Inferior parietal cortex (tissue), 1 donor: ENCODE data around the gene ITGA2B.
A peak's percentile ranks its signal among the peaks of the same experiment; 100 is the strongest.
"Not testable (repeated sequence)": the region's sequence is repeated elsewhere in the genome, so short reads cannot be mapped to it uniquely, and the experiment has no call there.

Experiments
- DNase-seq: peaks from one replicate; pipeline ENCODE4 v3.0.0-alpha.2; 2016; ENCODE audit errors: extremely low spot score

The ITGA2B gene

DNA sequence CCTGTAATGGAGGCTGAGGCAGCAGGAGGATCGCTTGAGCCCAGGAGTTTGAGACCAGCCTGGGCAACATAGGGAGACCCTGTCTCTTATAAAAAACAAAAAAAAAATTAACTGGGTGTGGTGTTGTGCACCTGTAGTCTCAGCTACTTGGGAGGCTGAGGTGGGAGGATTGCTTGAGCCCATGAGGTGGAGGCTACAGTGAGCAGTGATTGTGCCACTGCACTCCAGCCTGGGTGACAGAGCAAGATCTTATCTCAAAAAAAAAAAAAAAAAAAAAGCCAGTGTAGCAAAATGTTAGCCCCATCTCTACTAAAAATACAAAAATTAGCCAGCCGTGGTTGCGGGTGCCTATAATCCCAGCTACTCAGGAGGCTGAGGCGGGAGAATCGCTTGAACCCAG lies 59.2 kb downstream of the ITGA2B start:
- DNase-seq = not testable (repeated sequence)

DNA sequence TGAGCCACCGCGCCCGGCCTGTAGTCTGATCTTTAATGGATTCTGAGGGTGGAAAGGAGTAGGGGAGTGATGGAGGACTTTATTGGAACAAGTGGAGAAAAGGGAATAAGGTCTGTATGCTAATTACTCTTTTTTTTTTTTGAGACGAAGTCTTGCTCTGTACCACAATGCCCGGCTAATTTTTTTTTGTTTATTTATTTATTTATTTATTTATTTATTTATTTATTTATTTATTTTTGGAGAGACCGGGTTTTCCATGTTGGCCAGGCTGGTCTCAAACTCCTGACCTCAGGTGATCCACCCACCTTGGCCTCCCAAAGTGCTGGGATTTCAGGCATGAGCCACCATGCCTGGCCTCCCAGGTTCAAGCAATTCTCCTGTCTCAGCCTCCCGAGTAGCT lies 59.9 kb downstream of the ITGA2B start:
- DNase-seq = not testable (repeated sequence)

DNA sequence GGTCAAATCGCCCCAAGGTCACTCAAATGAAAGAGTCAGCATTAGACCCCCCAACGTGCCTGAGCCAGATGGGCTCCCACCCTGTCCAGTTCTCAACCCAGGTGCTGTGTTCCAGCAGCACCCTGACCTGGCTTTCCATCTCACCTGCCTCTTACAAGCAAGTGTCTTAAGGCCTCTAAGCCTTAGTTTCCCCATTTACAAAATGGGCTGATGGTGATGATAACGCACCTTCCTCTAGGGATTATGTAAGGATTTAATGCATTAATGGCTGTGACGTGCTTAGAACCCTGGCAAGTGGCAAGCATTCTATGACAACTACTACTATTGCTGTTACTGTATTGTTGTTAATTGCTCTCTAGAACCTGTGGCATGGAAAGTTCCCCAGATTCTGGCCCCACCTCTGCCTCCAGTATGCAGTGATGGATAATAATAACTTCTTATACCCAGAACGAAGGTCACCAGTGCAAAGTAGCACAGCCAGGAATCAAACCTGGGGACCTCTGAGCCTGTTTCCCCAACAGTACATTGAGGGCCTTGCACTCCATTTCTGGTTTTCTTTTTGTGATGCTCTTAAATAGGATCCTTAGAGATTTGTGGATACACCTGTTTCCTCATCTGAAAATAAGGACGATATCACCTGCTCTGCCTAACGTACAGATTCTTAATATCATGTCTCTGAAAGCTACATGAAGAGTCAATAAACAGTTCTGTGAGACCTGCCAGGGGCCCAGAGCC lies 61.6 kb downstream of the ITGA2B start:
- no peak for DNase-seq

DNA sequence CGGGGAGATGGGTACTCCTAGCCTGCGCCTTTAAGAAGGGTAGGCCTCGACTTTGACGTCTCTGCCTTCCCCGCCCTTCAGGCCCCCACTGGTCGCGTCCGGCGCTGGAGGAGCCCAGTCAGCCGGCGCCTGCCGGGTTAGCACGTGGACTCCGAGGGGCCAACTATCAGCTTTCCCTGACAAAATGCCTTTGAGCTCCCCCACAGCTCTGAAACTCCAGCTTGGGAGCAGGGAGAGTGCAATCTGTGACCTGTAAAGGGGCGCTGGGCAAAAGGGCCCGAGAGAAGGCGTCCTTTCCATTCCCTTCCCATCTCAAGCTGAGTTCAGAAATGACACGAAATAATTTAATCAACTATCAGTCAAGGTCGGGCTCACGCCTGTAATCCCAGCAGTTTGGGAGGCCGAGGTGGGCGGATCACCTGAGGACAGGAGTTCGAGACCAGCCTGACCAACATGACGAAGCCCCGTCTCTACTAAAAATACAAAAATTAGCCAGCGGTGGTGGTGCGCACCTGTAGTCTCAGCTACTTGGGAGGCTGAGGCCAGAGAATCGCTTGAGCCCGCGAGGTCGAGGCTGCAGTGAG lies 62.5 kb downstream of the ITGA2B start:
- DNase-seq = peak; percentile 99

DNA sequence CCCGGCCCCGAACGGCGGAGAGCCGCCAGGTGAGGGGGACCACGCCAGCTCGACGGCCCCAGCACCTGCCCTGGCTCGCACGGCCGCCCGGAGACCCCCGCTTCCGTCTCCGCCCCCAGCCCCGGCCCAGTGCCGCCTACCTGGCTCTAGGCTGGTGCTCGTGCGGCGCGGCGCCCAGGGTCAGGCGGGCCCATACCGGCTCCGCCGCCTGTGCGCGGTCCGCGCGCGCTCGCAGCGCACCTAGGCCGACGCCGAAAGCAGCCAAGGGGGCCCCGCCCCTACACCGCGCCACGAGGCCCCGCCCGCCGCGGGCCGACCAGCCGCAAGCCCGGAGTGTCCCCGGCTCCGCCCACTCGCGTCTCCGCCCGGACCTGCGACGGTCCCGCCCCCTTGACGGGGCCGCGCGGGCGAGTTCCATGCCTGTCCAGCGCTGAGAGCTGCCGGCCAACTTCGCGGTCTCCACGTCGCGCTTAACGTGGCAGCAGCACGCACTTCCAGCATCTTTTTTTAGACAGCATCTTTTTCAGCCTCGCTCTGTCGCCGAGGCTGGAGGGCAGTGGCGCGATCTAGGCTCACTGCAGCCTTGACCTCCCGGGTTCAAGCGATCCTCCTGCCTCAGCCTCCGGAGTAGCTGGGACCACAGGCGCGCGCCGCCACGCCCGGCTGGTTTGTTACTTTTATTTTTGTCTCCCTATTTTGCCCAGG lies 64.7 kb downstream of the ITGA2B start, which contains the start of gene SLC25A39:
Gene SLC25A39, minus strand, starts transcription at position 253 of the 705 bp plus-strand sequence. CDS start 1,261 bp downstream, outside the sequence.
- DNase-seq = peak; percentile 91

DNA sequence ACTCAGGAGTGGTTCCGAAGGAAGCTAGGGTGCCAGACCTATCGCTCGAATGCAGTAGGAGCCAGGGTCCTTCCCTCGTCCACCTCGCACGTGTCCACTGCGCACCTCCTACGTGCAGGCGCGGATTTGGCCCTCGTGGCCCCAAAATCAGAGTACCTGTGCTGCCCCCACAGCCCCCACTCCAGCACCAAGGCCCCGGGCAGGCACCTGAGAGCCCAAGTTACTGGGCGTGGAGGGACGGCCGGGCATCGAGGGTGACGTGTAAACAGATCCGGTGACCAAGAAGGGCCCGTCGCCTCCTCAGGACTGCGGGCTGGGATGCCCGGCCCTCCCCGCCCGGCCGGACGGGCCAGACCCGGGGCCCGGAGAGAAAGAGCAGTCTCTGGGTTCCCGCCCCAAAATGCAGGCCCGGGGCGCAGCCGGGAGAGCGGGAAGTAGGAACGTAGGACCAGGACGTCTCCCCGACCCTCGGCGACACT lies 65.3 kb downstream of the ITGA2B start:
- no peak for DNase-seq

DNA sequence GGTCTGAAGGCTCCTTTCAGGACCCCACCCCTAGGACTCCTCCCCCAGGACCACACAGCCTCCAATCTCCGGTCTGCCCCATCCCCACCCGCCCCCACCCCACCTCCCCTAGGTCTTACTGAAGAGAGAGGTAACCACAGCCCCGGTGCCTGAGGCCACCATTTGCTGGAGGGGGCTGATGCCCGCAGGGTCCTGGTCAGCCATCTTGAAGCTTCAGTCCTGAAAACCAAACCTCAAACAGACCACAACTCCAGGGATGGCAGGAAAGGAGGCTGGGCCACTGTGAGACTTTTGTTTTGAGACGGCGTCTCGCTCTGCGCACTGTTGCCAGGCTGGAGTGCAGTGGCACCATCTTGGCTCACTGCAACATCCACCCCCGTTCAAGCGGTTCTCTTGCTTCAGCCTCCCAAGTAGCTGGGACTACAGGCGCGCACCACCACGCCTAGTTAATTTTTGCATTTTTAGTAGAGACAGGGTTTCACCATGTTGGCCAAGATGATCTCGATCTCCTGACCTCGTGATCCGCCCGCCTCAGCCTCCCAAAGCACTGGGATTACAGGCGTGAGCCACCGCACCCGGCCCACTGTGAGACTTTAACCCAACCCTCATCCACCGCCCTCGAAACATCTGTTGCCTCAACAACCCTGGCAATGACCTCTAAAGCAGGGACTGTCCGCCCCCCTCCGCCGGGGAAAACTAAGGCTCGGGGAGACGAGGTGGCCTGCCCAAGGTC lies 65.9 kb downstream of the ITGA2B start:
- no peak for DNase-seq

DNA sequence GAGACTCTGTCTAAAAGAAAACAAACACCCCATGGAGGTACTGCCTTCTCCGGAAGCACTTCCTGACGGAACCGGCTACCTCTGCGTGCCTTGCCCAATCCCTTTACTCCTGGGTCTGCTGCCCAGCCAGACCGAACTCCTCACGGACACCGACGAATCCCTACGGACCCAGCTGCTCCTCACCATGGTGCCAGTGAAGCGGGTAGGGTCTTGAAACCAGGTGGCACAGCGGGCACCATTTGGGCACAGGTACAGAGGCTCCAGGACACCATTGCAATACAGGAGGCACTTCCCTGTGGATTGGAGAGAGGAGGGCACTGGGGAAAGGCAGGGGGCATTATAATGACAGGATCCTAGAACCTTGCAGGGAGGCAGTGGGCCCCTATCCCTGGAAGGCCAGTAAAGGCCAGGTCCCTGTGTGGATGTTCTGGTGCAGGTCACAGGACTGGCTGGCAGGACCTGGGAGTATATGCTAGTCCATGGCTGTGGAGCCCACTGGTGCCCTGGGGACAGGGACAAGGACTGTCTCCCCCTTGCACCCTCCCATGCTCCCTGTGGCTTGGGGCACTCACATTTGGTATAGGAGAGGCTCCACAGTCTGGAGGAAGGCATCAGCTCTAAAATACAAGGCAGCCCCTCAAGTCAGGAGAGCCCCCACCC lies 67.1 kb downstream of the ITGA2B start:
- no peak for DNase-seq
